Sigmoid colon (tissue), 7 donors: ENCODE measurements around the gene RBP7. TPM values are rescaled to one million over a fixed set of nuclear protein-coding genes. Genes with fewer than 3 reads are reported as not detected.

Experiments
- DNase-seq: peaks from one replicate; pipeline ENCODE4 v3.0.0-alpha.2; 2019
- H3K27ac ChIP-seq, 4 donors: fragments of 200-600 bp; sonication (generic); one replicate each; pipeline ENCODE4 v1.5.1; 2016 to 2019; ENCODE audit warnings: mild to moderate bottlenecking in 1 of 4
- H3K27me3 ChIP-seq, 3 donors: fragments of 200-600 bp; sonication (generic); one replicate each; pipeline ENCODE4 v1.5.1; 2019; ENCODE audit warnings: mild to moderate bottlenecking in 1 of 3
- H3K36me3 ChIP-seq, 4 donors: fragments of 200-600 bp; sonication (generic); one replicate each; pipeline ENCODE4 v1.5.1; 2016 to 2019
- H3K4me1 ChIP-seq, 4 donors: fragments of 200-600 bp; sonication (generic); one replicate each; pipeline ENCODE4 v1.5.1; 2017 to 2019
- H3K4me3 ChIP-seq, 4 donors: fragments of 200-600 bp; sonication (generic); one replicate each; pipeline ENCODE4 v1.5.1; 2017 to 2019; ENCODE audit warnings: mild to moderate bottlenecking in 2 of 4, moderate library complexity in 1 of 4
- H3K9me3 ChIP-seq, 4 donors: fragments of 200-600 bp in 3 of 4; sonication (generic) in 3 of 4; one replicate each; pipeline versions ENCODE4 v1.5.1 to v1.6.1; 2013 to 2019
- CTCF ChIP-seq, 4 experiments: fragments of 450-650 bp in 3 of 4; fragments of 200-600 bp in 1 of 4; IDR thresholded peaks; one replicate each; pipeline ENCODE4 v1.5.1; 2016 to 2019; ENCODE audit warnings: antibody characterized with exemption in 4 of 4, mild to moderate bottlenecking in 3 of 4, moderate library complexity in 2 of 4
- EP300 ChIP-seq, 4 donors: sonication (generic); formaldehyde crosslinking; IDR thresholded peaks; one replicate each; pipeline ENCODE4 v1.6.1; 2017; ENCODE audit warnings: antibody characterized with exemption in 4 of 4
- POLR2A ChIP-seq, 2 donors: fragments of 450-650 bp; IDR thresholded peaks; one replicate each; pipeline ENCODE4 v1.6.1; 2016; ENCODE audit warnings: antibody characterized with exemption in 2 of 2, mild to moderate bottlenecking in 2 of 2, moderate library complexity in 2 of 2
- POLR2AphosphoS5 ChIP-seq, 4 donors: sonication (generic); formaldehyde crosslinking; IDR thresholded peaks; one replicate each; pipeline ENCODE4 v1.6.1; 2017; ENCODE audit warnings: antibody characterized with exemption in 4 of 4
- WGBS, 2 donors: extraction: QIAGEN DNeasy Blood & Tissue Kit; methylation state at CpG; one replicate each; pipeline ENCODE4 v1.1.7; 2013; 5-methylcytosine and 5-hydroxymethylcytosine counted together
- intact Hi-C: fragments of 100-400 bp; cut with DNase I; formaldehyde crosslinking; loops from one replicate; pipeline ENCODE4 v1.15.1; 2023
- polyA plus RNA-seq, 3 donors: library from polyadenylated mRNA; stranded (reverse); fragments of 200-250 nt; gene quantifications; one replicate each; pipeline ENCODE4 v1.2.3, GENCODE V29; 2013
- total RNA-seq, 4 donors: library from RNA; depleted of rRNA; stranded (reverse); fragments of >200 nt; gene quantifications; one replicate each; pipeline ENCODE4 v1.1.0, GENCODE V29; 2016
- donor health status: healthy with polysubstance abuse.
- donor health status: Bipolar disorder and iron deficiency.
- donor health status: healthy.

RBP7 gene
- total and polyA plus RNA-seq, 7 donors = 4.2 to 13.2 (median 10.0) TPM

GRCh38 chr1:9984253-9984652 lies 12.8 kb upstream of the RBP7 start:
- WGBS, 2 donors = 91 to 92% methylated on average over 5 of the region's 5 CpGs
- Histone ChIP-seq H3K4me1 (no peaks in the 10 kb centered on the region), H3K4me3 (no peak overlapping the region), H3K27ac (peak overlapping the region in 1 of 4 donors; percentile 66), H3K27me3 (no peaks in the 10 kb centered on the region), H3K9me3 (no peaks in the 10 kb centered on the region), H3K36me3 (peaks cover 5 to 37% (median 15%) of the 10 kb centered on the region in 4 donors)
- no peak for DNase-seq
- TF ChIP-seq CTCF (IDR thresholded peaks at IDR 0.05) = no peak
- TF ChIP-seq EP300 (IDR thresholded peaks at IDR 0.05) = no peak
- TF ChIP-seq POLR2A (IDR thresholded peaks at IDR 0.05) = no peak
- TF ChIP-seq POLR2AphosphoS5 (IDR thresholded peaks at IDR 0.05) = no peak
- intact Hi-C loops = no loop called here

GRCh38 chr1:9985001-9985400 lies 12.0 kb upstream of the RBP7 start:
- intact Hi-C loops = no loop called here
- 49 to 53% methylated on average over 6 of the region's 6 CpGs for WGBS, 2 donors
- peak overlapping the region in 1 of 4 donors; percentile 66 for H3K27ac ChIP-seq
- TF ChIP-seq POLR2AphosphoS5 (IDR thresholded peaks at IDR 0.05) = no peak
- TF ChIP-seq POLR2A (IDR thresholded peaks at IDR 0.05) = no peak
- TF ChIP-seq CTCF (IDR thresholded peaks at IDR 0.05) = no peak
- no peak for TF ChIP-seq EP300 (IDR thresholded peaks at IDR 0.05)
- no peaks in the 10 kb centered on the region for H3K27me3 ChIP-seq
- H3K4me1 ChIP-seq = no peaks in the 10 kb centered on the region
- H3K4me3 ChIP-seq = no peak overlapping the region
- DNase-seq = no peak
- H3K9me3 ChIP-seq = no peaks in the 10 kb centered on the region
- peaks cover 5 to 32% (median 15%) of the 10 kb centered on the region in 4 donors for H3K36me3 ChIP-seq

GRCh38 chr1:9989773-9990172 lies 7.3 kb upstream of the RBP7 start:
- 91 to 94% methylated on average over 5 of the region's 5 CpGs for WGBS, 2 donors
- no peaks in the 10 kb centered on the region for H3K27me3 ChIP-seq
- no peaks in the 10 kb centered on the region for H3K9me3 ChIP-seq
- no peaks in the 10 kb centered on the region for H3K36me3 ChIP-seq
- intact Hi-C loops = no loop called here
- H3K4me3 ChIP-seq = no peak overlapping the region
- H3K4me1 ChIP-seq = no peaks in the 10 kb centered on the region
- TF ChIP-seq POLR2A (IDR thresholded peaks at IDR 0.05) (no peak), POLR2AphosphoS5 (IDR thresholded peaks at IDR 0.05) (no peak), EP300 (IDR thresholded peaks at IDR 0.05) (no peak), CTCF (IDR thresholded peaks at IDR 0.05) (no peak)
- DNase-seq = no peak
- no peak overlapping the region for H3K27ac ChIP-seq

GRCh38 chr1:9990944-9991343 lies 6.1 kb upstream of the RBP7 start:
- Histone ChIP-seq H3K4me1 (no peaks in the 10 kb centered on the region), H3K4me3 (no peak overlapping the region), H3K27ac (peak overlapping the region in 2 of 4 donors; percentile 32 to 54), H3K9me3 (no peaks in the 10 kb centered on the region), H3K36me3 (no peaks in the 10 kb centered on the region), H3K27me3 (no peaks in the 10 kb centered on the region)
- WGBS, 2 donors = 42 to 59% methylated on average over 2 of the region's 2 CpGs
- TF ChIP-seq EP300 (IDR thresholded peaks at IDR 0.05) = no peak
- TF ChIP-seq POLR2A (IDR thresholded peaks at IDR 0.05) = no peak
- no peak for TF ChIP-seq POLR2AphosphoS5 (IDR thresholded peaks at IDR 0.05)
- no peak for TF ChIP-seq CTCF (IDR thresholded peaks at IDR 0.05)
- DNase-seq = no peak
- intact Hi-C loops = no loop called here

GRCh38 chr1:9992910-9993309 lies 4.1 kb upstream of the RBP7 start:
- 88% methylated on average over 5 of the region's 5 CpGs for WGBS, 2 donors
- H3K36me3 ChIP-seq = no peaks in the 10 kb centered on the region
- H3K4me3 ChIP-seq = no peak overlapping the region
- H3K27ac ChIP-seq = peak overlapping the region in 1 of 4 donors; percentile 57
- TF ChIP-seq POLR2AphosphoS5 (IDR thresholded peaks at IDR 0.05) (no peak), CTCF (IDR thresholded peaks at IDR 0.05) (no peak), EP300 (IDR thresholded peaks at IDR 0.05) (no peak), POLR2A (IDR thresholded peaks at IDR 0.05) (no peak)
- peaks cover 0 to 14% (median 12%) of the 10 kb centered on the region in 4 donors for H3K4me1 ChIP-seq
- peaks cover 10 to 17% (median 12%) of the 10 kb centered on the region in 3 donors for H3K27me3 ChIP-seq
- no peak for DNase-seq
- H3K9me3 ChIP-seq = no peaks in the 10 kb centered on the region
- intact Hi-C loops = no loop called here
